HepG2 (cell line): ENCODE data around the gene EPS8L1. TPM values are rescaled to one million over a fixed set of nuclear protein-coding genes. Genes with fewer than 3 reads are reported as not detected.
A peak's percentile ranks its signal among the peaks of the same experiment; 100 is the strongest.

Experiments
- BORCS8-MEF2B ChIP-seq: sonication (generic); formaldehyde crosslinking; IDR thresholded peaks from 2 replicates; pipeline ENCODE4 v1.8.0; 2022; ENCODE audit warnings: mild to moderate bottlenecking, missing genetic modification reagents
- CBX5 ChIP-seq: sonication (generic); formaldehyde crosslinking; IDR thresholded peaks from 2 replicates; pipeline ENCODE4 v1.4.0; 2020; ENCODE audit warnings: missing genetic modification reagents, borderline replicate concordance
- DR1 ChIP-seq: sonication (generic); formaldehyde crosslinking; IDR thresholded peaks from 2 replicates; pipeline ENCODE4 v1.8.0; 2021; ENCODE audit warnings: mild to moderate bottlenecking, missing genetic modification reagents, inconsistent platforms
- GTF3A ChIP-seq: sonication (generic); formaldehyde crosslinking; conservative IDR thresholded peaks from 2 replicates; pipeline ENCODE4 v1.4.0; 2020; ENCODE audit warnings: mild to moderate bottlenecking, missing genetic modification reagents
- IKZF4 ChIP-seq: sonication (generic); formaldehyde crosslinking; IDR thresholded peaks from 2 replicates; pipeline ENCODE4 v1.5.1; 2020; ENCODE audit warnings: borderline replicate concordance, mild to moderate bottlenecking, low read depth, missing genetic modification reagents; ENCODE audit errors: not compliant biosample characterization
- KDM5A ChIP-seq: fragments of 200-600 bp; sonication (generic); IDR thresholded peaks from 2 replicates; pipeline ENCODE4 v1.7.0; 2018; ENCODE audit warnings: antibody characterized with exemption, mild to moderate bottlenecking, low read length, borderline replicate concordance
- MBD4 ChIP-seq: IDR thresholded peaks from 2 replicates; pipeline ENCODE4 v1.6.1; 2012; ENCODE audit warnings: low read length, inconsistent platforms, borderline replicate concordance
- NFYC ChIP-seq: IDR thresholded peaks from 2 replicates; pipeline ENCODE4 v1.6.1; 2016; ENCODE audit warnings: missing genetic modification reagents, missing compliant biosample characterization
- POLR2A ChIP-seq, 2 experiments: IDR thresholded peaks; 2 replicates each; pipeline ENCODE4 v1.6.1; 2011; ENCODE audit warnings: low read depth in 2 of 2, low read length in 2 of 2, mild to moderate bottlenecking in 1 of 2, moderate library complexity in 1 of 2; ENCODE audit not compliant: insufficient read depth in 1 of 2
- TERF1 ChIP-seq: sonication (generic); formaldehyde crosslinking; IDR thresholded peaks from 2 replicates; pipeline ENCODE4 v1.8.0; 2022; ENCODE audit warnings: mild to moderate bottlenecking, missing genetic modification reagents, moderate library complexity
- ZNF207 ChIP-seq: fragments of 450-650 bp; IDR thresholded peaks from 2 replicates; pipeline ENCODE4 v1.6.1; 2016; ENCODE audit warnings: antibody characterized with exemption, borderline replicate concordance
- ZNF761 ChIP-seq: sonication (generic); formaldehyde crosslinking; conservative IDR thresholded peaks from 2 replicates; pipeline ENCODE4 v1.4.0; 2020; ENCODE audit warnings: mild to moderate bottlenecking, missing genetic modification reagents
- polyA plus RNA-seq, 8 experiments: library from polyadenylated mRNA; depleted of rRNA in 3 of 8; stranded (reverse) in 7 of 8; unstranded in 1 of 8; fragments of >200 nt; fragmentation: Illumina TruSeq in 4 of 8; extraction: Trizol in 4 of 8; gene quantifications; 2 replicates each; pipeline versions ENCODE4 v1.2.1 to v1.2.3, GENCODE V29; 2011 to 2016; ENCODE audit warnings: low read depth in 4 of 8, missing spikeins in 1 of 8, mixed read lengths in 1 of 8; ENCODE audit not compliant: insufficient read depth in 1 of 8
- total RNA-seq, 5 experiments: library from RNA; depleted of rRNA; stranded (reverse); fragments of >200 nt; fragmentation: Illumina TruSeq; extraction: Trizol; gene quantifications; 2 replicates each; pipeline ENCODE4 v1.2.3, GENCODE V29; 2016; ENCODE audit warnings: low read depth in 1 of 5
- TF ChIP-seq, protein P1 (sequence below), 2 experiments: sonication (generic) in 1 of 2; formaldehyde crosslinking in 1 of 2; IDR thresholded peaks; 2 replicates each; pipeline versions ENCODE4 v1.4.0 to v1.6.1; 2016 to 2020; ENCODE audit warnings: borderline replicate concordance in 1 of 2, low read depth in 1 of 2, mild to moderate bottlenecking in 1 of 2, missing genetic modification reagents in 1 of 2
- TF ChIP-seq, protein P2 (sequence below): sonication (generic); formaldehyde crosslinking; IDR thresholded peaks from 2 replicates; pipeline ENCODE4 v1.8.1; 2022; ENCODE audit warnings: mild to moderate bottlenecking, missing genetic modification reagents

The EPS8L1 gene
- total and polyA plus RNA-seq, 2 of the 13 experiments (the other 11 are each of a cell fraction or from before 2014, with no cell fraction given) = 3.0 to 6.3 TPM

DNA sequence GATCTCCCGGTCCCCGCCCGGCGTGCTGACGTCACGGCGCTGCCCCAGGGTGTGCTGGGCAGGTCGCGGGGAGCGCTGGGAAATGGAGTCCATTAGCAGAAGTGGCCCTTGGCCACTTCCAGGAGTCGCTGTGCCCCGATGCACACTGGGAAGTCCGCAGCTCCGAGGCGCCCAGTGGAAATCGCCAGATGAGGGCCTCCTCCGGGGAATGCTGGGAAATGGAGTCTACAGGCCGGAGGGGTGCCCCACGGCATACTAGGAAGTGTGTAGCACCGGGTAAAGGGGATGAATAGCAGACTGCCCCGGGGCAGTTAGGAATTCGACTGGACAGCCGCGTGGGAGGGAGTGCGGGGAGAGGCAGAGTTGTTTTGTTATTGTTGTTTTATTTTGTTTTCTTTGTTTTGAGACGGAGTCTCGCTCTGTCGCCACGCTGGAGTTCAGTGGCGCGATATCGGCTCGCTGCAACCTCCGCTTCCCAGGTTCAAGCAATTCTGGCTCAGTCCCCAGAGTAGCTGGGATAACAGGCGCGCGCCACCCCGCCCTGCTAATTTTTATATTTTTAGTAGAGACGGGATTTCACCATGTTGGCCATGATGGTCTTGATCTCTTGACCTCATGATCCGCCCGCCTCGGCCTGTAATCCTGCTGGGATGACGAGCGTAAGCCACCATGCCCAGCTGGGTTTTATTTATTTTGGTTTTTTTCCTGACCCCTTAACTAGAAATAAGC is 42.2 kb downstream of the EPS8L1 start (continued):
- TF ChIP-seq, protein P1, sequence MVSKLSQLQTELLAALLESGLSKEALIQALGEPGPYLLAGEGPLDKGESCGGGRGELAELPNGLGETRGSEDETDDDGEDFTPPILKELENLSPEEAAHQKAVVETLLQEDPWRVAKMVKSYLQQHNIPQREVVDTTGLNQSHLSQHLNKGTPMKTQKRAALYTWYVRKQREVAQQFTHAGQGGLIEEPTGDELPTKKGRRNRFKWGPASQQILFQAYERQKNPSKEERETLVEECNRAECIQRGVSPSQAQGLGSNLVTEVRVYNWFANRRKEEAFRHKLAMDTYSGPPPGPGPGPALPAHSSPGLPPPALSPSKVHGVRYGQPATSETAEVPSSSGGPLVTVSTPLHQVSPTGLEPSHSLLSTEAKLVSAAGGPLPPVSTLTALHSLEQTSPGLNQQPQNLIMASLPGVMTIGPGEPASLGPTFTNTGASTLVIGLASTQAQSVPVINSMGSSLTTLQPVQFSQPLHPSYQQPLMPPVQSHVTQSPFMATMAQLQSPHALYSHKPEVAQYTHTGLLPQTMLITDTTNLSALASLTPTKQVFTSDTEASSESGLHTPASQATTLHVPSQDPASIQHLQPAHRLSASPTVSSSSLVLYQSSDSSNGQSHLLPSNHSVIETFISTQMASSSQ (IDR thresholded peaks at IDR 0.05; ENCODE audit: low read depth) = no peak
- TF ChIP-seq, protein P1 (CRISPR knock-in tag; IDR thresholded peaks at IDR 0.05; ENCODE audit: borderline replicate concordance) = no peak
- TF ChIP-seq IKZF4 (CRISPR knock-in tag) = no peak
- TF ChIP-seq ZNF761 = no peak
- TF ChIP-seq CBX5 (CRISPR knock-in tag) = peak; percentile 37; the same call in 1 of the 2 replicates
- TF ChIP-seq, protein P2, sequence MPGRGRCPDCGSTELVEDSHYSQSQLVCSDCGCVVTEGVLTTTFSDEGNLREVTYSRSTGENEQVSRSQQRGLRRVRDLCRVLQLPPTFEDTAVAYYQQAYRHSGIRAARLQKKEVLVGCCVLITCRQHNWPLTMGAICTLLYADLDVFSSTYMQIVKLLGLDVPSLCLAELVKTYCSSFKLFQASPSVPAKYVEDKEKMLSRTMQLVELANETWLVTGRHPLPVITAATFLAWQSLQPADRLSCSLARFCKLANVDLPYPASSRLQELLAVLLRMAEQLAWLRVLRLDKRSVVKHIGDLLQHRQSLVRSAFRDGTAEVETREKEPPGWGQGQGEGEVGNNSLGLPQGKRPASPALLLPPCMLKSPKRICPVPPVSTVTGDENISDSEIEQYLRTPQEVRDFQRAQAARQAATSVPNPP (CRISPR knock-in tag) = no peak
- TF ChIP-seq POLR2A (IDR thresholded peaks at IDR 0.05; ENCODE audit: insufficient read depth in 1 of 2, low read depth in 2 of 2, low read length in 2 of 2) = peak; percentile 50 to 76; a peak in 3 of 4 replicates
- TF ChIP-seq TERF1 (CRISPR knock-in tag) = no peak
- TF ChIP-seq NFYC (CRISPR knock-in tag) = peak; percentile 76
- no peak for TF ChIP-seq BORCS8-MEF2B (CRISPR knock-in tag)
- no peak for TF ChIP-seq ZNF207
- TF ChIP-seq KDM5A = peak; percentile 26; the same call in 1 of the 2 replicates
- TF ChIP-seq GTF3A (CRISPR knock-in tag) = no peak
- TF ChIP-seq DR1 (CRISPR knock-in tag) = 0 out of 2 replicates have a peak, but pooled peaks have one; percentile 11
- no peak for TF ChIP-seq MBD4
